Osteoblast (primary cell): ENCODE results near the gene PPP1R9B. TPM values are rescaled to one million over a fixed set of nuclear protein-coding genes. Genes with fewer than 3 reads are reported as not detected.

Experiments used
- DNase-seq: peaks from one replicate; pipeline ENCODE4 v3.0.0; 2011; ENCODE audit warnings: low spot score, mixed read lengths; ENCODE audit not compliant: insufficient read length; ENCODE audit errors: missing footprints
- H2AFZ ChIP-seq: 2 replicates; pipeline ENCODE4 v1.6.0; 2011; ENCODE audit warnings: mild to moderate bottlenecking, low read length
- H3K27ac ChIP-seq: 2 replicates; pipeline ENCODE4 v1.5.1; 2011; ENCODE audit warnings: mild to moderate bottlenecking, low read depth, low read length, moderate library complexity
- H3K27me3 ChIP-seq: 2 replicates; pipeline ENCODE4 v1.6.0; 2012; ENCODE audit warnings: mild to moderate bottlenecking, control low read depth, inconsistent platforms, low read length, moderate library complexity; ENCODE audit not compliant: insufficient read depth
- H3K36me3 ChIP-seq: 2 replicates; pipeline ENCODE4 v1.5.1; 2011; ENCODE audit warnings: mild to moderate bottlenecking, low read length, control low read depth, moderate library complexity; ENCODE audit not compliant: insufficient read depth
- H3K4me1 ChIP-seq: 2 replicates; pipeline ENCODE4 v1.5.1; 2011; ENCODE audit warnings: mild to moderate bottlenecking, low read length, control low read depth, moderate library complexity; ENCODE audit not compliant: insufficient read depth
- H3K4me2 ChIP-seq: 2 replicates; pipeline ENCODE4 v1.6.0; 2011; ENCODE audit warnings: mild to moderate bottlenecking, low read length; ENCODE audit not compliant: insufficient read depth
- H3K4me3 ChIP-seq: fragments of 200-600 bp; sonication (generic); 3 replicates; pipeline ENCODE4 v1.5.1; 2012; ENCODE audit warnings: mild to moderate bottlenecking, low read length, inconsistent platforms; ENCODE audit not compliant: insufficient read depth
- H3K79me2 ChIP-seq: 2 replicates; pipeline ENCODE4 v1.6.0; 2012; ENCODE audit warnings: mild to moderate bottlenecking, low read length, control low read depth, inconsistent platforms; ENCODE audit not compliant: insufficient read depth
- H3K9me3 ChIP-seq: 2 replicates; pipeline ENCODE4 v1.5.1; 2011; ENCODE audit warnings: low read depth, low read length, control low read depth
- H4K20me1 ChIP-seq: 2 replicates; pipeline ENCODE4 v1.6.0; 2012; ENCODE audit warnings: mild to moderate bottlenecking, low read length, control low read depth; ENCODE audit not compliant: insufficient read depth
- CTCF ChIP-seq: IDR thresholded peaks from 2 replicates; pipeline ENCODE4 v1.5.1; 2011; ENCODE audit warnings: mild to moderate bottlenecking, low read depth, low read length, moderate library complexity; ENCODE audit errors: extremely low read depth
- total RNA-seq: library from RNA; depleted of rRNA; stranded (reverse); fragments of >200 nt; gene quantifications from 2 replicates; pipeline ENCODE4 v1.2.3, GENCODE V29; 2012

Gene PPP1R9B
- total RNA-seq, 1 donor, result 48.9 TPM

- Histone ChIP-seq H4K20me1 (peaks cover 3% of the 10 kb centered on the region), H2AFZ (no peak overlapping the region), H3K27me3 (no peaks in the 10 kb centered on the region), H3K27ac (no peak overlapping the region), H3K79me2 (no peaks in the 10 kb centered on the region), H3K4me1 (peaks cover 10% of the 10 kb centered on the region), H3K4me2 (no peak overlapping the region), H3K36me3 (peaks cover 3% of the 10 kb centered on the region), H3K9me3 (no peaks in the 10 kb centered on the region), H3K4me3 (no peak overlapping the region)
- no peak for TF ChIP-seq CTCF
- DNase-seq, result peak; percentile 78
These were observed 39.7 kb downstream of the PPP1R9B start for GRCh38 chr17:50110591-50111349.

GRCh38 chr17:50109785-50110184 lies 40.7 kb downstream of the PPP1R9B start:
- no peak overlapping the region for H3K4me3 ChIP-seq
- H3K4me1 ChIP-seq, result peaks cover 10% of the 10 kb centered on the region
- no peaks in the 10 kb centered on the region for H3K9me3 ChIP-seq
- H3K27me3 ChIP-seq, result no peaks in the 10 kb centered on the region
- no peak overlapping the region for H3K27ac ChIP-seq
- H2AFZ ChIP-seq, result no peak overlapping the region
- peaks cover 3% of the 10 kb centered on the region for H4K20me1 ChIP-seq
- no peak for TF ChIP-seq CTCF
- DNase-seq, result no peak
- H3K79me2 ChIP-seq, result no peaks in the 10 kb centered on the region
- H3K36me3 ChIP-seq, result peaks cover 7% of the 10 kb centered on the region
- no peak overlapping the region for H3K4me2 ChIP-seq

- Histone ChIP-seq H3K27ac (no peak overlapping the region), H3K9me3 (no peaks in the 10 kb centered on the region), H3K4me1 (peaks cover 10% of the 10 kb centered on the region), H3K4me3 (no peak overlapping the region), H3K27me3 (no peaks in the 10 kb centered on the region), H3K36me3 (peaks cover 7% of the 10 kb centered on the region), H3K79me2 (no peaks in the 10 kb centered on the region), H2AFZ (no peak overlapping the region), H3K4me2 (no peak overlapping the region), H4K20me1 (peaks cover 3% of the 10 kb centered on the region)
- TF ChIP-seq CTCF, result no peak
- peak; percentile 18 for DNase-seq
These were observed 41.3 kb downstream of the PPP1R9B start for GRCh38 chr17:50109207-50109606.

GRCh38 chr17:50108556-50108955 lies 41.9 kb downstream of the PPP1R9B start:
- H2AFZ ChIP-seq, result no peak overlapping the region
- no peak for TF ChIP-seq CTCF

More at GRCh38 chr17:50108556-50108955, 41.9 kb downstream of the PPP1R9B start:
- Histone ChIP-seq H3K4me1 (peaks cover 10% of the 10 kb centered on the region), H3K9me3 (no peaks in the 10 kb centered on the region), H3K27ac (no peak overlapping the region), H3K4me3 (no peak overlapping the region), H3K27me3 (no peaks in the 10 kb centered on the region), H3K79me2 (no peaks in the 10 kb centered on the region), H3K36me3 (peaks cover 7% of the 10 kb centered on the region), H3K4me2 (no peak overlapping the region), H4K20me1 (peaks cover 7% of the 10 kb centered on the region)
- DNase-seq, result peak; percentile 58
